Omental fat pad (tissue), 4 donors: ENCODE data around the gene ALOXE3. TPM values are rescaled to one million over a fixed set of nuclear protein-coding genes. Genes with fewer than 3 reads are reported as not detected.

Experiments used
- ATAC-seq: fragments of 150-250 bp; one replicate; pipeline ENCODE4 v1.9.1; 2016; ENCODE audit warnings: mild to moderate bottlenecking, moderate library complexity; ENCODE audit not compliant: low FRiP score
- DNase-seq: peaks from one replicate; pipeline ENCODE4 v3.0.0-alpha.2; 2019; ENCODE audit warnings: low spot score
- CTCF ChIP-seq, 3 donors: fragments of 450-650 bp; IDR thresholded peaks; one replicate each; pipeline ENCODE4 v1.5.1; 2016 to 2017; ENCODE audit warnings: antibody characterized with exemption in 3 of 3, mild to moderate bottlenecking in 3 of 3, moderate library complexity in 2 of 3
- total RNA-seq, 4 donors: library from RNA; depleted of rRNA; stranded (reverse); fragments of >200 nt; gene quantifications; one replicate each; pipeline ENCODE4 v1.1.0, GENCODE V29; 2016

Gene ALOXE3
- total RNA-seq, 4 donors from 2014 or later = 0.09 to 0.24 TPM; not detected in 2

DNA sequence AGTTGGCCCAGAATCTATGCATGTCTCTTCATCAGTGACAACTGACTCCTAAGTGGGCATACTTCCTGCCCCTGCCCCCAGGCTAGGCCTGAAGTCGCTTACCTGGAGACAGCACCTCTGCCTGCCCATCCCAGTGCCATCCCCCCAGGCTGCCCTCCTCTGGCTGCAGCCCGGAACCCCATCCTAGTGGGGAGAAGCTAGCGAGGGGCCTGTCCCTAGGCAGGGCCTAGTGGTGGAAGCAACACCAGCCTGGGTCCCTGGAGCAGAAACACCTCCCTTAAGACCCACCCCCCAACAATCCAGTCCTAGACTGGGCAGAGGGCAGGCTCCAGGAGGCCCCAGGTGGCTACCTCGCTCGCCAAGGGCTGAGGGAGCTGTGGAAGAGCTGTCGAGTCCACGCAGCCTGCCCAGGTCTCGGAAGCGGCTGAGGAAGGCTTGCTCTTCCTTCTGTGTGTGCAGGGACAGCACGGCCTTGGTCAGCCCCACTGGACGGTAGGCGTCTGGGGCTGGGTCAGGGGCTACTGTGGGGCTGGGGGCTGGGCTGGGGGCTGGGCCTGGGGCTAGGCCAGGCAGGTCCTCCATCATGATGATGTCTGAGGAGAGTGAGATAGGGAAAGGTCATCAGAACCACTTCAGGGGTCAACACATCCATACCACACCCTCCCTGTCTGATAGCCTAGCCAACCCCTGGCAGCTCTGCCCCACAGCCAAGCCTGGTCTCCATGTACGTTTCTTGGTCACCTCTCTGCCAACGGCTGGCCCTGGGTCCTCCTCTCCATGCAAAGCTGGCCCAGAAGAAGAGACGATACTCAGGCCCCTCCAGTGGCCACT lies 26.3 kb upstream of the ALOXE3 start:
- TF ChIP-seq CTCF (IDR thresholded peaks at IDR 0.05) = no peak
- no peak for DNase-seq
- ATAC-seq = no peak

DNA sequence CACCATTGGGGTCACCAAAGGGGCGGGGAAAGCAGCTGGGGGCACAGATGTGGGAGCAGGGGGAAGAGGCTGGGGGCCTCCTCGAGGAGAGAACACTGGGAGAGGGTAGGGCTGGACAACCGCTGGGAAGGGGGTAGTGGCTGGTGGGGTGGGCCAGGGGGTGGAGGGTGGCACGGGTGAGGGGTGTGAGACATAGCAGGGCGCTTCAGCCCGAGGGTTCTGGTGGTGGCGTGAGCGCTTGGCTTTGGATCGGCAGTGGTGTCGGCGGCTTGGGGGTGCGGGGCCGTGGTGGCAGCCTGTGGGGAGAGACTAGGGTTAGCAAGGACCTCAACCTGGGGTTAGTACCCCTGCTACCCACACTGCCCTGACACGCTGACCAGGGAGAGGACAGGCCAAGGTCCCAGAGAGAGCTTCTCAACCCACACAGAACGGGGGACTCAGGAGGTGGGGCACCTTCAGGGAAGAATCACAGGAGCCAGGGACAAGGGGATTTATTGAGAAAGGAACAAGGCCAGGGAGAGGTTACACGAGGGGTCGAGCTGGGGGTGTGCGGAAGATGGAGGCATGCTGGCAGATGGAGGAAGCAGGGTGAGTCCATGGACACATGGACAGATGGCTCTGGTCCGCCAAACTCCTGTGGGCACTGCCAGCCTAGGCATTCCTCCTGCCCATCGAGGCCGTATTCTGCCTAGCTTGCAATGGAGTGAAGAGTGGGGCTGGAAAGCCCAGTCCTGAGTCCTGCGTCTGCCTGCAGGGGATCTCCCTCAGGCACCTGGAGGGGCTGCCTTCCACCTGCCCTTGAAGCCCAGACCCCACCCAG lies 25.5 kb upstream of the ALOXE3 start:
- no peak for TF ChIP-seq CTCF (IDR thresholded peaks at IDR 0.05)
- ATAC-seq (no peak), DNase-seq (no peak)

- DNase-seq = no peak
- no peak for ATAC-seq
- no peak for TF ChIP-seq CTCF (IDR thresholded peaks at IDR 0.05)
Measured at GRCh38 chr17:8142887-8143580, 24.7 kb upstream of the ALOXE3 start.

- TF ChIP-seq CTCF (IDR thresholded peaks at IDR 0.05) = no peak
- DNase-seq = no peak
- ATAC-seq = no peak
Measured at GRCh38 chr17:8142158-8142886, 24.0 kb upstream of the ALOXE3 start.

DNA sequence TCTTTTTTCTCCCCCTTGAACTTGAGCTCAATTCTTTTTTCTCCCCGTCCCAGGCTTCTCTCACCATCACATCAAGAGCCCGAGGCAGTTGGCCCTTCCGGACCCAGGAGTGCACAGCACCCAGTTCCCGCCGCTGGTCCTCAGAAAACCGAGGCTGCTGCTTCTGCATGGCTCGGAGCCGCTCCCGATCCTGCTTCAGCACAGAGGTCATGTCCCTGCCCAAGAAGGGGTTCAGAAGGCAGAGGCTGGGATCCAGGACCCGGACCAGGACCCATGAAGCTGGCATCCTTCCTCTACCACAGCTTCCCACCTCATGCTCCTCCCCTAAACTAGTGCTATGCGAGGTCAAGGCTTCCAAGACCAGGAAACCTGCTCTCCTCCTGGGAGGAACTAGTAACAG lies 23.4 kb upstream of the ALOXE3 start:
- TF ChIP-seq CTCF (IDR thresholded peaks at IDR 0.05) = no peak
- ATAC-seq (no peak), DNase-seq (no peak)

DNA sequence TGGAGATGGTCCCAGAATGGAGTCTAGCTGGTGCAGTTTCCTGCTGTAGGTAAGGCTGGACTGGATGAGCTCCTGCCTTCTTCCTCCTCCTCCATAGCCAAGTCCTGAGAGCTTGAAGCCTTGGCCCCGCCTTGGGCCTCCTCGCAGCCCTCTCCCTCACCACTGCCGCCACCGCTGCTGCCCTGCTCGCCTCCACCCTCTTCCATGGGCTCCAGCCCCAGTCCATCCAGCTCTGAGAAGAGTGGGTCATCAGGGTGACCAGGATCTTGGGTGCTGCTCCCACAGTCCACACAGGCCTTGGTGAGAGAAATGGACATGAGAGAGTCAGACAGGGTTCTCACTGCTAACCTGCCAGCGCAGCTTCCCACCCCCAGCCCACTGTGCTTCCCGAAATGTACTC lies 22.7 kb upstream of the ALOXE3 start:
- no peak for TF ChIP-seq CTCF (IDR thresholded peaks at IDR 0.05)
- DNase-seq (no peak), ATAC-seq (no peak)
